Measurements from ENCODE around the gene MSL3.

MSL3 gene

DNA sequence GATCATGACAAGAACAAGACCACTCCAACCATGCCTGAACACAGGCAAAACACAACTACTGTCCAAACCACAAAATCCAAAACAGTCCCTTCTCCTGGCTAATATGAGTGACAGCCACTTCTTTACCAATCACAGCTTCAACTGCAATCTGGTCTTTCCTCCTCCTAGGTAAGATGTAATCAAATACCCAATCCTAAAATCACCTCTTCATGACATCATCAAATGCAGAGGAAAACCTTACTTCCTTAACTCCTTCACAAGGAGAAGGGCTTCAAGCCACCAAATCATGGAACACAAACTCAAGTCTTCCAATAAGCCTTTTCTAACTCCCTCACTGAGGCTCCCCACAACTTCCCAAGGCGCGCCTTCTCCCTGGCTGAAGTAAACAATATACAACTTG, 4.4 kb upstream of the MSL3 start:
- TF ChIP-seq, protein P1, sequence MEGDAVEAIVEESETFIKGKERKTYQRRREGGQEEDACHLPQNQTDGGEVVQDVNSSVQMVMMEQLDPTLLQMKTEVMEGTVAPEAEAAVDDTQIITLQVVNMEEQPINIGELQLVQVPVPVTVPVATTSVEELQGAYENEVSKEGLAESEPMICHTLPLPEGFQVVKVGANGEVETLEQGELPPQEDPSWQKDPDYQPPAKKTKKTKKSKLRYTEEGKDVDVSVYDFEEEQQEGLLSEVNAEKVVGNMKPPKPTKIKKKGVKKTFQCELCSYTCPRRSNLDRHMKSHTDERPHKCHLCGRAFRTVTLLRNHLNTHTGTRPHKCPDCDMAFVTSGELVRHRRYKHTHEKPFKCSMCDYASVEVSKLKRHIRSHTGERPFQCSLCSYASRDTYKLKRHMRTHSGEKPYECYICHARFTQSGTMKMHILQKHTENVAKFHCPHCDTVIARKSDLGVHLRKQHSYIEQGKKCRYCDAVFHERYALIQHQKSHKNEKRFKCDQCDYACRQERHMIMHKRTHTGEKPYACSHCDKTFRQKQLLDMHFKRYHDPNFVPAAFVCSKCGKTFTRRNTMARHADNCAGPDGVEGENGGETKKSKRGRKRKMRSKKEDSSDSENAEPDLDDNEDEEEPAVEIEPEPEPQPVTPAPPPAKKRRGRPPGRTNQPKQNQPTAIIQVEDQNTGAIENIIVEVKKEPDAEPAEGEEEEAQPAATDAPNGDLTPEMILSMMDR (IDR thresholded peaks at IDR 0.05; ENCODE audit: insufficient read depth, low read depth, low read length, missing control alignments) = no peak
- DNase-seq (ENCODE audit: low read depth) = no peak
- H3K4me3 ChIP-seq (ENCODE audit: low read length) = no peak overlapping the region

DNA sequence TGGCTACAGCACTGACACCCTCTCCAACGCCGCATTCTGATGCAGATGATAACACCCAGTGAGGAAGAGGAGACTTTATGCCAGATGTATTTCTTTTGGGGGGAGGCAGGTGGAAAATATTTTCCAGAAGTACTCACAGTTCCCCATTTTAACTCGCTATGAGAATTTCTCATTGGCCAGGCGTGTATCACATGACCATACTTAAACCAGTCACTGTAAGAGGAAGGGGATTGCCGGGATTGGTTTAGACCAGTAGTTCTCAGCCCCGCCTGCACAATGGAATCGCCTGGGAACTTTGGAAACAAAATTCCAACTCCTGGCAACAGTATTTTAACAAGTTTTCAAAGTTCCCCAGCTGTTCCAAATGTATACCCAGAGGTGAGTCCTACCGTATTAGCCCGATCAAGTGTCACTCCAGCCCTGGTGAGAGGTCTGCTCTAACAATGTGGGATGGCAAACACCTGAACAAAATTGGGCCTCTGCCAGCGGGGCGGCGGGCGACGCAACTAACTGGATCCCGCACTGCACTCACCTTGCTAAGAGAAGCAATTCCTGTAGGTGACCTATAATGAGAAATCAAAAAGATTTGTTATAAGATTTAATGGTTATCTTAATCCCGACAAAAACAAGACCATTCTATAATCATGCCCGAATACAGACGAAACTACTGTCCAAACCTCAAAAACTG, 2.9 kb upstream of the MSL3 start:
- DNase-seq (ENCODE audit: low read depth) = no peak
- TF ChIP-seq, protein P1 (IDR thresholded peaks at IDR 0.05; ENCODE audit: insufficient read depth, low read depth, low read length, missing control alignments) = no peak
- H3K4me3 ChIP-seq (ENCODE audit: low read length) = no peak overlapping the region

DNA sequence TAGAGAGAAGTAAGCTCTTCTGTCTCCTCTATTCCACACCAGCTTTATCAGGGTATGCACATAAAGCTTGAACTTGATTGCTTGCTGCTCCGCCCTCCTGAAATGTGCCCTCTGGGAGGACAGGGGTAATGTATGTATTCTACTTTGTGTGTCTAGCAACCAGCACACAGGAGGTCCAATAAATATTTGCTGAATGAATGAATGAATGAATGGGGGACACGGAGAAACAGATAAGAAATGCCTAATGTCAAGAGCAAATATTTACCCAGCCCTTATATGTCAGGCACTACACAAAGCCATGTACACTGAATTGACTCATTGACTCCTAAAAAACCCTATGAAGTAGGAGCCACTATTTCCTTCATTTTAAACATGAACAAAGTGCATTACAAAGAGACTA, 2.3 kb upstream of the MSL3 start:
- no peak for DNase-seq (ENCODE audit: low read depth)
- TF ChIP-seq, protein P1 (IDR thresholded peaks at IDR 0.05; ENCODE audit: insufficient read depth, low read depth, low read length, missing control alignments) = no peak
- H3K4me3 ChIP-seq (ENCODE audit: low read length) = no peak overlapping the region

DNA sequence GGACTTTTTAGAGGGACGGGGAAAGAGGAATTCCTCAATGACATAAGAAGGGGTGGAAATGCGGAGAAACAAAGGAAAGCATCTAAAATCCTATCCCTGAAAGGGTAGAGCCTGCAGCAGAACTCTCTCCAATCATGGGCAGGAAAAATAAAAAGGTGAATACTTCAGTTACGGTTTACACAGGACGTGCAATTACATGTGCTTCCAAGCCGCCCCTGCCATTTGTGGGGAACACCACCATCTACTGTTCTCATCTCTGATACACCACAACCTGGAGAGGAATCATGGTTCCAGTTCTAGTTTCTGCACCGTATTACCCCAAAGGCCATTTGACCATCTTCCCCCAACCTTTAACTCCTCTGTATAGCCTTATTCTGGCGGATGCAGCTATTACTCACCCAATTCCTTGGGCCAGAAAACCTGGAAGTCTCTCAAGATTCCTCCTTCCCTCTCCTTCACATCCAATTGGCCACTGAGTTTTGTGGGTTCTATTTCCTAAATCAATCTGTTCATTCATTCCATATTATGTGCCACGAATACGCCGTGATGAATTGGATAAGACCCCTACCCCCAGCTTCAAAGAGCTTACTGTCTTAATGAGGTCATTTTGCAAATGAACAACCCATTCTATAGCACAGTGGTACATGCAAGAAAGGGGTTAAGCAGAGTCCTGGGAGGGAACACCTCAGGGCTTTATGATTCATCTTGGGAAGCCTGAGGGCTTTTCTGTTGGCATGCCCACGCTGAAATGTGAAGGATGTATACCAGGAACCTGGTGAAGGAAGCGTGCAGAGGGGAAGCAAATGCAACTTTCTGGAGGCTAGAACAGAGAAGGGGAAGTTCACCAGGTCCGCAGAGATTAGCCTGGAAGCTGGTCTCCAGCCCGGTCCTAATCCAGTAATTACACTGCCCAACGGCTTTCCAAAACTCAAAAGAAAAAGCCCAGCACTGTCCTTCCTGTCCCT, 1.4 kb upstream of the MSL3 start:
- TF ChIP-seq, protein P1 (IDR thresholded peaks at IDR 0.05; ENCODE audit: insufficient read depth, low read depth, low read length, missing control alignments) = peak; percentile 11
- peak; percentile 24 for DNase-seq (ENCODE audit: low read depth)
- H3K4me3 ChIP-seq (ENCODE audit: low read length) = no peak overlapping the region

DNA sequence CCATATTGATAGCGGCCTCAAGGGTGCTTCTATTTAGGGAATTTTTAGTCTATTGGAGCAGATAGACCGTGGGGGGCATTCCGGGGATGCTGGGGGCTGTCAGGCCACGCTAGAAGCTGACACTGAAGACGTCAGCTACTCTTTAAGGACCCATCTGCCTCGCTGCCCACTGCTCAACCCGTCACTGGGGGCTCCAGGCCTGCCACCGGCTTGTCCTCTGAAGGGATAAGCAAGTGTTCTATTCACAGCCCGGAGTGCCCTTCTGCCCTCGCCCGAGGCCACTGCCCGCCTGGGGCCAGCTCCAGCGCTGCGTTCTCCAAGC, 679 bp upstream of the MSL3 start:
- TF ChIP-seq, protein P1 (IDR thresholded peaks at IDR 0.05; ENCODE audit: insufficient read depth, low read depth, low read length, missing control alignments) = no peak
- H3K4me3 ChIP-seq (ENCODE audit: low read length) = peak overlapping the region; percentile 43
- no peak for DNase-seq (ENCODE audit: low read depth)

DNA sequence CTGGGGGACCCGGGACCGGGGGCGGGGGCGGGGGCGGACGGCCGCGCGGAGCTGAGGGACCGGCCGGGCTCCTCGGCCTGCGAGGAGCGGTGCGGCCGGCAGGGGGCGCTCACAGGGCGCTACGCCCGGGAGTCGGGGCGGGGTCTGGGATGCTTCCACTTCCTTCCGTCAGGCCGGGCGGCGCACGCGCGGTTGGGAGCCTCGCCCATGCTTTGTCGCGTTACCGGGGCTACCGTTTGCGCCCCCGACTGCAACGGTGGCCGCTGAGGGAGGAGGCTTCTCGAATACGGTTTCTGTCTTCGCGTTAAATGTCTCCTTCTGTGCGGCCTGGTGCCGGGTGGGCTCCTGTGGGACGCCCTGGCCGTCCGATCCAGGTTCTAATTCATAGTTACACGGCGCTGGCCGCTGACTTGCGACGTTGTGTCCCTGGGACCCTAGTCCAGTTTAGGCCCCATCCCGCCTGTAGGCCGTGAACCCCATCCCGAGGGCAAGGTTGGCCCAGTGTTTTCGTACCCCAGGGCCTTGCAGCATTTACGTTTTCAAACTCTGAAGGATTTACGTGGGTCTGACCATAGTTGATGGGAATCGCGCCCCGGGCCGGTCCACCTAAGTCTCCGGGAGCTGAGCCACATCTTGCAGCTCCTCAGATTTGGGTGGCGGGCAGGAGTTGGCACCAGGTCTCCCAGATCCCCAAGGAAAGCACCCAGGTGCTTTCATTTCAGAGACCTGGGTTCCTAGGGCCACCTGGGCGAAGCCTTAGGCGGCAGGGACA, 549 bp downstream of the MSL3 start:
- H3K4me3 ChIP-seq (ENCODE audit: low read length) = peak overlapping the region; percentile 71
- peak; percentile 78 for DNase-seq (ENCODE audit: low read depth)
- TF ChIP-seq, protein P1 (IDR thresholded peaks at IDR 0.05; ENCODE audit: insufficient read depth, low read depth, low read length, missing control alignments) = peak; percentile 32
